Esophagus muscularis mucosa (tissue), 4 donors: ENCODE measurements around the gene MGLL. TPM values are rescaled to one million over a fixed set of nuclear protein-coding genes. Genes with fewer than 3 reads are reported as not detected.
A peak's percentile ranks its signal among the peaks of the same experiment; 100 is the strongest.

Experiments
- DNase-seq: peaks from one replicate; pipeline ENCODE4 v3.0.0-alpha.2; 2017; ENCODE audit errors: extremely low spot score
- H3K27ac ChIP-seq, 4 donors: fragments of 200-600 bp; sonication (generic); replicated peaks in 1 of 4; 1 replicate in 3 of 4; 2 replicates in 1 of 4; pipeline ENCODE4 v1.5.1; 2016 to 2019; ENCODE audit warnings: mild to moderate bottlenecking in 1 of 4
- H3K27me3 ChIP-seq, 4 donors: fragments of 200-600 bp; sonication (generic); one replicate each; pipeline versions ENCODE4 v1.5.1 to v1.6.0; 2016 to 2019
- H3K36me3 ChIP-seq, 4 donors: fragments of 200-600 bp; sonication (generic); one replicate each; pipeline ENCODE4 v1.5.1; 2016 to 2019
- H3K4me1 ChIP-seq, 4 donors: fragments of 200-600 bp; sonication (generic); one replicate each; pipeline ENCODE4 v1.5.1; 2016 to 2019
- H3K4me3 ChIP-seq, 4 donors: fragments of 200-600 bp; sonication (generic); 1 replicate in 2 of 4; 2 replicates in 2 of 4; pipeline ENCODE4 v1.5.1; 2016 to 2019; ENCODE audit warnings: mild to moderate bottlenecking in 4 of 4, moderate library complexity in 1 of 4
- H3K9me3 ChIP-seq, 4 donors: fragments of 200-600 bp; sonication (generic); 1 replicate in 3 of 4; 2 replicates in 1 of 4; pipeline ENCODE4 v1.5.1; 2016 to 2019
- EP300 ChIP-seq: sonication (generic); formaldehyde crosslinking; IDR thresholded peaks from one replicate; pipeline ENCODE4 v1.6.1; 2017; ENCODE audit warnings: antibody characterized with exemption
- POLR2A ChIP-seq: fragments of 450-650 bp; IDR thresholded peaks from one replicate; pipeline ENCODE4 v1.6.1; 2017; ENCODE audit warnings: antibody characterized with exemption, moderate library complexity, mild to moderate bottlenecking, low read depth
- POLR2AphosphoS5 ChIP-seq, 2 donors: sonication (generic); formaldehyde crosslinking; IDR thresholded peaks; one replicate each; pipeline ENCODE4 v1.6.1; 2017; ENCODE audit warnings: antibody characterized with exemption in 2 of 2
- WGBS: methylation state at CpG from one replicate; pipeline ENCODE4 v1.1.5; 2018; 5-methylcytosine and 5-hydroxymethylcytosine counted together
- intact Hi-C: fragments of 100-400 bp; cut with DNase I; formaldehyde crosslinking; loops from one replicate; pipeline ENCODE4 v1.15.1; 2023
- total RNA-seq, 4 donors: library from RNA; depleted of rRNA; stranded (reverse); fragments of >200 nt; gene quantifications; one replicate each; pipeline versions ENCODE4 v1.1.0 to v1.2.1, GENCODE V29; 2016
- TF ChIP-seq, protein P1 (sequence below), 3 experiments: fragments of 200-600 bp in 2 of 3; fragments of 450-650 bp in 1 of 3; sonication (generic) in 2 of 3; IDR thresholded peaks; one replicate each; pipeline ENCODE4 v1.5.1; 2017 to 2019; ENCODE audit warnings: antibody characterized with exemption in 3 of 3, mild to moderate bottlenecking in 2 of 3, moderate library complexity in 1 of 3

Gene MGLL
- total RNA-seq, 4 donors from 2014 or later: 56.5 to 155 (median 80.7) TPM

DNA sequence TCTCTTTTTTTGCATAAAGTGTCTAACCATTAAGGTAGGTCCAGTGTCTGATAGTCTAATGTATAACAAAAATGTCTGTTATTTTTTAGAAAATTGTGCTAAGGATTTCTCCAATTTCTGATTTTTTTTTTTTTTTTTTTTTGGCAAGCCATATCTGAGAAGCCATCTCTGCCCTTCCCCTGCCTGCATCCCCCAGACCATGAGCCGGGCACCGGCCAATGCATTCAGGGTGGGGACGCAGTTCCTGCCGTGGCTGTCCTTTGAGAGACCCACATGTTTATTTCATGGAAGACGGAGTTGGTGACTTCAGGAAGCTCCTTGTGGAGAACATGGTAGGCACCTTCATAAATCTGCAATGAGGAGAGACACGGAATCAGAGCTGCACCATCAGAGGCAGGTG, 130.3 kb downstream of the MGLL start:
- DNase-seq: no peak
- peaks cover 34 to 55% (median 50%) of the 10 kb centered on the region in 4 donors for H3K4me1 ChIP-seq
- no peaks in the 10 kb centered on the region for H3K9me3 ChIP-seq
- intact Hi-C loops: loop anchor here (10.0 kb wide), 1 partner anchor 73 kb away; no protein-coding TSS in a partner anchor
- no peak overlapping the region for H3K4me3 ChIP-seq
- no peaks in the 10 kb centered on the region for H3K27me3 ChIP-seq
- TF ChIP-seq, protein P1, sequence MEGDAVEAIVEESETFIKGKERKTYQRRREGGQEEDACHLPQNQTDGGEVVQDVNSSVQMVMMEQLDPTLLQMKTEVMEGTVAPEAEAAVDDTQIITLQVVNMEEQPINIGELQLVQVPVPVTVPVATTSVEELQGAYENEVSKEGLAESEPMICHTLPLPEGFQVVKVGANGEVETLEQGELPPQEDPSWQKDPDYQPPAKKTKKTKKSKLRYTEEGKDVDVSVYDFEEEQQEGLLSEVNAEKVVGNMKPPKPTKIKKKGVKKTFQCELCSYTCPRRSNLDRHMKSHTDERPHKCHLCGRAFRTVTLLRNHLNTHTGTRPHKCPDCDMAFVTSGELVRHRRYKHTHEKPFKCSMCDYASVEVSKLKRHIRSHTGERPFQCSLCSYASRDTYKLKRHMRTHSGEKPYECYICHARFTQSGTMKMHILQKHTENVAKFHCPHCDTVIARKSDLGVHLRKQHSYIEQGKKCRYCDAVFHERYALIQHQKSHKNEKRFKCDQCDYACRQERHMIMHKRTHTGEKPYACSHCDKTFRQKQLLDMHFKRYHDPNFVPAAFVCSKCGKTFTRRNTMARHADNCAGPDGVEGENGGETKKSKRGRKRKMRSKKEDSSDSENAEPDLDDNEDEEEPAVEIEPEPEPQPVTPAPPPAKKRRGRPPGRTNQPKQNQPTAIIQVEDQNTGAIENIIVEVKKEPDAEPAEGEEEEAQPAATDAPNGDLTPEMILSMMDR (IDR thresholded peaks at IDR 0.05): no peak
- no peak for TF ChIP-seq POLR2A
- WGBS: 89% methylated on average over 6 of the region's 6 CpGs
- peak overlapping the region in 1 of 4 donors; percentile 74 for H3K27ac ChIP-seq
- peaks cover 3 to 51% (median 28%) of the 10 kb centered on the region in 4 donors for H3K36me3 ChIP-seq

GRCh38 chr3:127691489-127691888, 130.8 kb downstream of the MGLL start:
- WGBS: 87% methylated on average over 7 of the region's 8 CpGs
- H3K4me1 ChIP-seq: peaks cover 29 to 50% (median 46%) of the 10 kb centered on the region in 4 donors
- no peak overlapping the region for H3K4me3 ChIP-seq
- no peak for DNase-seq
- H3K9me3 ChIP-seq: no peaks in the 10 kb centered on the region
- H3K27ac ChIP-seq: peak overlapping the region; percentile 74 to 84 (median 79)
- peaks cover 3 to 51% (median 28%) of the 10 kb centered on the region in 4 donors for H3K36me3 ChIP-seq
- no peaks in the 10 kb centered on the region for H3K27me3 ChIP-seq
- TF ChIP-seq, protein P1 (IDR thresholded peaks at IDR 0.05): no peak
- TF ChIP-seq POLR2A (no peak), POLR2AphosphoS5 (IDR thresholded peaks at IDR 0.05) (no peak), EP300 (no peak)
- intact Hi-C loops: loop anchor here (10.0 kb wide), 1 partner anchor 73 kb away; no protein-coding TSS in a partner anchor

DNA sequence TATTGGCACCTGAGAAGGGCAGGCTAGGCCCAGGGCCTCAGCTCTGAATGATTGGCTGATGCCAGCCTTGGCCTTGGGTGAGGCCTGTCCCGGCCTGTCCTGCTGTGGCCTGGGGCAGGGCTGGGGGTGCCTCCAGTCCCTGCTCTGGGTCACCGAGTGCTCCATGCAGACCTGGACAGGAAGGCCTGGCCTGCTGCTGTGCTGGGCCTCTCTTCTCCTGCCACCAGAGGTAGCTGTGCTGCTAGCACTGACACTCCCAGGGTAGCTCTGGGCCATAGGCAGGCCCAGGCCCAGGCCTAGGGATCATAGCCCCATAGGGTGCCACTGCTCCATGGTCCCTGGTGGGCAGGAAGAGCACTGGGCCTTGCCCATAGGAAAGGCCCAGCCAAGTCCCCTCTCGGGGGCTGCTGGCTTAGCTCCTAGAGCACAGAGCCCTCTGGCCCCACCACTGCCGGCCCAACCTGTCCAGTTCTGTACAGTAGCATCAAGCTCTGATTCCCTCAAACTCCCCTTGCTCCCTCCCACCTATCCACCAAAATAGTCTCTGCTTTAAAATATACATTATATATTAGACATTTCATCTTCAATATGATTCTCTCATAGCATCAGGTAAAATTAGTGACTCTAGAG, 131.4 kb downstream of the MGLL start:
- Histone ChIP-seq H3K27ac (peak overlapping the region; percentile 74 to 84 (median 79)), H3K36me3 (peaks cover 3 to 51% (median 28%) of the 10 kb centered on the region in 4 donors), H3K9me3 (no peaks in the 10 kb centered on the region), H3K27me3 (no peaks in the 10 kb centered on the region), H3K4me1 (peaks cover 24 to 45% (median 40%) of the 10 kb centered on the region in 4 donors), H3K4me3 (no peak overlapping the region)
- WGBS: 68% methylated on average over 4 of the region's 4 CpGs
- peak; percentile 9 to 16 for TF ChIP-seq POLR2AphosphoS5 (IDR thresholded peaks at IDR 0.05)
- TF ChIP-seq, protein P1 (IDR thresholded peaks at IDR 0.05): peak; percentile 59 to 74 (median 72)
- TF ChIP-seq POLR2A: no peak
- TF ChIP-seq EP300: no peak
- intact Hi-C loops: loop anchor here (10.0 kb wide), 1 partner anchor 74 kb away; no protein-coding TSS in a partner anchor
- no peak for DNase-seq

- TF ChIP-seq POLR2A: no peak
- TF ChIP-seq EP300: no peak
- TF ChIP-seq, protein P1 (IDR thresholded peaks at IDR 0.05): no peak
- no peak for TF ChIP-seq POLR2AphosphoS5 (IDR thresholded peaks at IDR 0.05)
- 33% methylated on average over 2 of the region's 4 CpGs for WGBS
- H3K4me1 ChIP-seq: peaks cover 21 to 42% (median 38%) of the 10 kb centered on the region in 4 donors
- H3K27me3 ChIP-seq: no peaks in the 10 kb centered on the region
- H3K9me3 ChIP-seq: no peaks in the 10 kb centered on the region
- intact Hi-C loops: loop anchor here (10.0 kb wide), 1 partner anchor 75 kb away; no protein-coding TSS in a partner anchor
- H3K27ac ChIP-seq: peak overlapping the region; percentile 74 to 84 (median 79)
- H3K36me3 ChIP-seq: peaks cover 3 to 51% (median 28%) of the 10 kb centered on the region in 4 donors
- DNase-seq: no peak
- no peak overlapping the region for H3K4me3 ChIP-seq
Observed at GRCh38 chr3:127690106-127690505, 132.2 kb downstream of the MGLL start.
